ENCODE data around the gene CPA4.

The CPA4 gene

GRCh38 chr7:130369831-130370550 lies 77.0 kb downstream of the CPA4 start:
- ChIA-PET POLR2A (no interaction called here), CTCF (no interaction called here)
- TF ChIP-seq, protein P1, sequence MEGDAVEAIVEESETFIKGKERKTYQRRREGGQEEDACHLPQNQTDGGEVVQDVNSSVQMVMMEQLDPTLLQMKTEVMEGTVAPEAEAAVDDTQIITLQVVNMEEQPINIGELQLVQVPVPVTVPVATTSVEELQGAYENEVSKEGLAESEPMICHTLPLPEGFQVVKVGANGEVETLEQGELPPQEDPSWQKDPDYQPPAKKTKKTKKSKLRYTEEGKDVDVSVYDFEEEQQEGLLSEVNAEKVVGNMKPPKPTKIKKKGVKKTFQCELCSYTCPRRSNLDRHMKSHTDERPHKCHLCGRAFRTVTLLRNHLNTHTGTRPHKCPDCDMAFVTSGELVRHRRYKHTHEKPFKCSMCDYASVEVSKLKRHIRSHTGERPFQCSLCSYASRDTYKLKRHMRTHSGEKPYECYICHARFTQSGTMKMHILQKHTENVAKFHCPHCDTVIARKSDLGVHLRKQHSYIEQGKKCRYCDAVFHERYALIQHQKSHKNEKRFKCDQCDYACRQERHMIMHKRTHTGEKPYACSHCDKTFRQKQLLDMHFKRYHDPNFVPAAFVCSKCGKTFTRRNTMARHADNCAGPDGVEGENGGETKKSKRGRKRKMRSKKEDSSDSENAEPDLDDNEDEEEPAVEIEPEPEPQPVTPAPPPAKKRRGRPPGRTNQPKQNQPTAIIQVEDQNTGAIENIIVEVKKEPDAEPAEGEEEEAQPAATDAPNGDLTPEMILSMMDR (IDR thresholded peaks at IDR 0.05; ENCODE audit: control extremely low read depth, extremely low read depth, low read depth, missing control alignments), result no peak
- no peak for DNase-seq (ENCODE audit: extremely low spot score)

- DNase-seq (ENCODE audit: extremely low spot score), result no peak
- ChIA-PET CTCF (no interaction called here), POLR2A (no interaction called here)
- TF ChIP-seq, protein P1 (IDR thresholded peaks at IDR 0.05; ENCODE audit: control extremely low read depth, extremely low read depth, low read depth, missing control alignments), result no peak
Measured at GRCh38 chr7:130371046-130371445, 78.1 kb downstream of the CPA4 start.

- ChIA-PET POLR2A (no interaction called here), CTCF (no interaction called here)
- no peak for DNase-seq (ENCODE audit: extremely low spot score)
- TF ChIP-seq, protein P1 (IDR thresholded peaks at IDR 0.05; ENCODE audit: control extremely low read depth, extremely low read depth, low read depth, missing control alignments), result no peak
Measured at GRCh38 chr7:130372402-130373165, 79.6 kb downstream of the CPA4 start.

All from GM10248 (cell line).